ENCODE measurements around the gene TAF10.

TAF10 gene

DNA sequence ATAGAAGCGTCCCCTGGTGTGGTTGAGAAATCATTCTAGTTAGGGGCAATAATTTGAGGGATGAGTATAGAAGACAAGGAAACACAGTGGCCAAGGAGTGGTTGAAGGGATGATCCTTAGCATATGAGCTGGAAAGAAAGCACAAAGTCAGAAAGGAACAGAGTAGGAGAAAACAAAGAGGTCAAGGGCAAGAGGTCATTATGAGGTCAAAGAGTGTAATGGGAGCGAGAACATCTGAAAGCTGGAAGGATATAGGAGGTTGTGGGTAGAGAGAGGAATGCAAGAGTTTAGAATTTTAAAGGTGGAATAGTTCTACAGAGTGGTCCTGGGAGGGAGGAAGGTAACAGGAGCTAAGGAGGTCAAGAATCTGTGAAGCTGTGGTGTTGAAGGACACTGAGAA is 41.6 kb upstream of the TAF10 start:
- Histone ChIP-seq H3K36me3 (ENCODE audit: insufficient read depth, low read length) (no peaks in the 10 kb centered on the region), H3K4me3 (ENCODE audit: low read depth, low read length, poor library complexity, severe bottlenecking) (no peak overlapping the region), H3K4me2 (ENCODE audit: low read length) (no peak overlapping the region), H3K4me1 (ENCODE audit: insufficient read depth, low read length, severe bottlenecking) (no peaks in the 10 kb centered on the region), H3K27me3 (ENCODE audit: insufficient read depth, low read length) (peaks cover 25% of the 10 kb centered on the region), H3K79me2 (ENCODE audit: insufficient read depth, low read length) (no peaks in the 10 kb centered on the region), H4K20me1 (ENCODE audit: insufficient read depth, low read length) (no peaks in the 10 kb centered on the region), H3K9me2 (ENCODE audit: low read depth, low read length) (no peaks in the 10 kb centered on the region), H3K9me3 (ENCODE audit: low read length) (no peaks in the 10 kb centered on the region), H3F3A (ENCODE audit: insufficient read depth, low read length) (no peaks in the 10 kb centered on the region), H3K27ac (ENCODE audit: low read depth, low read length, poor library complexity, severe bottlenecking) (no peak overlapping the region), H3K9ac (ENCODE audit: low read length) (no peak overlapping the region), H2AFZ (ENCODE audit: low read length) (no peak overlapping the region)
- no peak for TF ChIP-seq EZH2 (IDR thresholded peaks at IDR 0.05; ENCODE audit: borderline replicate concordance, low read length)
- TF ChIP-seq, protein P1, sequence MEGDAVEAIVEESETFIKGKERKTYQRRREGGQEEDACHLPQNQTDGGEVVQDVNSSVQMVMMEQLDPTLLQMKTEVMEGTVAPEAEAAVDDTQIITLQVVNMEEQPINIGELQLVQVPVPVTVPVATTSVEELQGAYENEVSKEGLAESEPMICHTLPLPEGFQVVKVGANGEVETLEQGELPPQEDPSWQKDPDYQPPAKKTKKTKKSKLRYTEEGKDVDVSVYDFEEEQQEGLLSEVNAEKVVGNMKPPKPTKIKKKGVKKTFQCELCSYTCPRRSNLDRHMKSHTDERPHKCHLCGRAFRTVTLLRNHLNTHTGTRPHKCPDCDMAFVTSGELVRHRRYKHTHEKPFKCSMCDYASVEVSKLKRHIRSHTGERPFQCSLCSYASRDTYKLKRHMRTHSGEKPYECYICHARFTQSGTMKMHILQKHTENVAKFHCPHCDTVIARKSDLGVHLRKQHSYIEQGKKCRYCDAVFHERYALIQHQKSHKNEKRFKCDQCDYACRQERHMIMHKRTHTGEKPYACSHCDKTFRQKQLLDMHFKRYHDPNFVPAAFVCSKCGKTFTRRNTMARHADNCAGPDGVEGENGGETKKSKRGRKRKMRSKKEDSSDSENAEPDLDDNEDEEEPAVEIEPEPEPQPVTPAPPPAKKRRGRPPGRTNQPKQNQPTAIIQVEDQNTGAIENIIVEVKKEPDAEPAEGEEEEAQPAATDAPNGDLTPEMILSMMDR (IDR thresholded peaks at IDR 0.05; ENCODE audit: low read length): no peak

DNA sequence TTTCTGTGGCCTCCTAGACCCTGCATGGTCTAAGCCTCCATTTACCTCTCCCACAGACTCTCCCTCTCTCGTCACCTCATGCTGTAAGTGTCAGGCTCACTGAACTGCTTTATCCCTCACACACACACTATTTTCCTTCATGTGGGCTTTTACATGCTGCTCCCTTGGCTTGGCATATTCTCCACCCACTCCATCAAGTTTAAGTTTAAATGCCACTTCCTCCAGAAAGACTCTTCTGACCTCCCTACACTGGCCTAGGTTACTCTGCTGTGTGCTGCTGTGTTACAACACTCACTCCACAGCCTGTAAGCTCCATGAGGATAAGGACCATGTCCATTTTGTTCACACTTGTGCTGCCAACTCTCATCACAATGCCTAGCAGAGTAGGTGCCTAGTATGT is 41.1 kb upstream of the TAF10 start:
- Histone ChIP-seq H3K79me2 (ENCODE audit: insufficient read depth, low read length) (no peaks in the 10 kb centered on the region), H3F3A (ENCODE audit: insufficient read depth, low read length) (no peaks in the 10 kb centered on the region), H3K9ac (ENCODE audit: low read length) (no peak overlapping the region), H3K4me2 (ENCODE audit: low read length) (no peak overlapping the region), H3K4me1 (ENCODE audit: insufficient read depth, low read length, severe bottlenecking) (no peaks in the 10 kb centered on the region), H3K9me3 (ENCODE audit: low read length) (no peaks in the 10 kb centered on the region), H2AFZ (ENCODE audit: low read length) (no peak overlapping the region), H4K20me1 (ENCODE audit: insufficient read depth, low read length) (no peaks in the 10 kb centered on the region), H3K9me2 (ENCODE audit: low read depth, low read length) (no peaks in the 10 kb centered on the region), H3K4me3 (ENCODE audit: low read depth, low read length, poor library complexity, severe bottlenecking) (no peak overlapping the region), H3K27me3 (ENCODE audit: insufficient read depth, low read length) (peaks cover 21% of the 10 kb centered on the region), H3K27ac (ENCODE audit: low read depth, low read length, poor library complexity, severe bottlenecking) (no peak overlapping the region), H3K36me3 (ENCODE audit: insufficient read depth, low read length) (no peaks in the 10 kb centered on the region)
- TF ChIP-seq EZH2 (IDR thresholded peaks at IDR 0.05; ENCODE audit: borderline replicate concordance, low read length): no peak
- TF ChIP-seq, protein P1 (IDR thresholded peaks at IDR 0.05; ENCODE audit: low read length): no peak

DNA sequence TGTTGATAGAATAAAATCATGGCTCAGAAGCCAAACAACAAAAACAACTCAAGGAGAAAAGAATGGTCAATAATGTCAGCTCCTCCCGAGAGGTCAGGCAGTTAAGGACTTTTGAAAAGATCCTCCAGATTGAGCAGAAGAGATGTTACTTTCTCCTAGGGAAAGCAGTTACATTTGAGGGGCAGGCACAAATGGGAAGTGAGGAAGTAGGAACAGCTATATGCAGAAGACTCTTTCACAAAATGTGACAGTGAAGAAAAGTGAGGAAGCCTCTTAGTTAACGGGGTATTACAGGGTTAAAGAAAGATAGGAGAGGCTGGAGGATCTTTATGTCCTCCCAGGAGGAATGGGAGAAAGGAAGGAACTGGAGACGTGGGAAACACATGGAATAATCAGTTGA is 40.2 kb upstream of the TAF10 start:
- Histone ChIP-seq H3F3A (ENCODE audit: insufficient read depth, low read length) (no peaks in the 10 kb centered on the region), H3K27me3 (ENCODE audit: insufficient read depth, low read length) (peaks cover 21% of the 10 kb centered on the region), H3K9me2 (ENCODE audit: low read depth, low read length) (no peaks in the 10 kb centered on the region), H3K9ac (ENCODE audit: low read length) (no peak overlapping the region), H3K4me3 (ENCODE audit: low read depth, low read length, poor library complexity, severe bottlenecking) (no peak overlapping the region), H3K9me3 (ENCODE audit: low read length) (no peaks in the 10 kb centered on the region), H3K4me1 (ENCODE audit: insufficient read depth, low read length, severe bottlenecking) (peaks cover 1% of the 10 kb centered on the region), H3K4me2 (ENCODE audit: low read length) (no peak overlapping the region), H2AFZ (ENCODE audit: low read length) (no peak overlapping the region), H3K79me2 (ENCODE audit: insufficient read depth, low read length) (no peaks in the 10 kb centered on the region), H3K36me3 (ENCODE audit: insufficient read depth, low read length) (no peaks in the 10 kb centered on the region), H3K27ac (ENCODE audit: low read depth, low read length, poor library complexity, severe bottlenecking) (no peak overlapping the region), H4K20me1 (ENCODE audit: insufficient read depth, low read length) (no peaks in the 10 kb centered on the region)
- TF ChIP-seq EZH2 (IDR thresholded peaks at IDR 0.05; ENCODE audit: borderline replicate concordance, low read length): no peak
- TF ChIP-seq, protein P1 (IDR thresholded peaks at IDR 0.05; ENCODE audit: low read length): no peak
